HepG2 (cell line): ENCODE measurements around the gene GGCT. TPM values are rescaled to one million over a fixed set of nuclear protein-coding genes. Genes with fewer than 3 reads are reported as not detected.

Source experiments
- ADNP ChIP-seq: sonication (generic); formaldehyde crosslinking; IDR thresholded peaks from 2 replicates; pipeline ENCODE4 v1.4.0; 2020; ENCODE audit warnings: missing genetic modification reagents
- AKNA ChIP-seq: sonication (generic); formaldehyde crosslinking; IDR thresholded peaks from 2 replicates; pipeline ENCODE4 v1.4.0; 2020; ENCODE audit warnings: missing genetic modification reagents, borderline replicate concordance
- ASH2L ChIP-seq: fragments of 300-600, 200-600 bp; sonication (generic); IDR thresholded peaks from 2 replicates; pipeline ENCODE4 v1.7.0; 2017; ENCODE audit warnings: low read depth, mild to moderate bottlenecking, moderate library complexity, mixed read lengths, low read length; ENCODE audit not compliant: insufficient read length
- GATAD2A ChIP-seq: IDR thresholded peaks from 2 replicates; pipeline ENCODE4 v1.6.1; 2016
- MED1 ChIP-seq: sonication (generic); formaldehyde crosslinking; IDR thresholded peaks from 2 replicates; pipeline ENCODE4 v1.4.0; 2020; ENCODE audit warnings: missing genetic modification reagents
- NFE2L1 ChIP-seq: sonication (generic); formaldehyde crosslinking; IDR thresholded peaks from 2 replicates; pipeline ENCODE4 v1.4.0; 2020; ENCODE audit warnings: missing genetic modification reagents, mild to moderate bottlenecking, borderline replicate concordance
- POLR2A ChIP-seq, 2 experiments: IDR thresholded peaks; 2 replicates each; pipeline ENCODE4 v1.6.1; 2011; ENCODE audit warnings: low read depth in 2 of 2, low read length in 2 of 2, mild to moderate bottlenecking in 1 of 2, moderate library complexity in 1 of 2; ENCODE audit not compliant: insufficient read depth in 1 of 2
- PPARG ChIP-seq: conservative IDR thresholded peaks from 2 replicates; pipeline ENCODE4 v1.6.1; 2016; ENCODE audit warnings: missing biosample characterization, missing genetic modification reagents
- REPIN1 ChIP-seq: sonication (generic); formaldehyde crosslinking; IDR thresholded peaks from 2 replicates; pipeline ENCODE4 v1.8.0; 2022; ENCODE audit warnings: missing genetic modification reagents, low read depth, mild to moderate bottlenecking, borderline replicate concordance
- TEAD3 ChIP-seq: optimal IDR thresholded peaks from 2 replicates; pipeline ENCODE3; 2016; ENCODE audit warnings: borderline replicate concordance
- TRIM24 ChIP-seq: sonication (generic); formaldehyde crosslinking; IDR thresholded peaks from 2 replicates; pipeline ENCODE4 v1.8.0; 2022; ENCODE audit warnings: mild to moderate bottlenecking, missing genetic modification reagents
- ZHX2 ChIP-seq, 2 experiments: sonication (generic) in 1 of 2; formaldehyde crosslinking in 1 of 2; IDR thresholded peaks; 2 replicates each; pipeline versions ENCODE4 v1.6.1 to v1.9.0; 2014 to 2022; ENCODE audit warnings: antibody characterized with exemption in 1 of 2, borderline replicate concordance in 1 of 2, inconsistent platforms in 1 of 2, low read depth in 1 of 2, missing genetic modification reagents in 1 of 2
- ZNF564 ChIP-seq: sonication (generic); formaldehyde crosslinking; IDR thresholded peaks from 2 replicates; pipeline ENCODE4 v1.8.1; 2023; ENCODE audit warnings: mild to moderate bottlenecking, missing genetic modification reagents
- ZNF674 ChIP-seq: sonication (generic); formaldehyde crosslinking; IDR thresholded peaks from 2 replicates; pipeline ENCODE4 v1.5.0; 2020; ENCODE audit warnings: low read depth, mild to moderate bottlenecking, missing genetic modification reagents
- ZNF724P ChIP-seq: sonication (generic); formaldehyde crosslinking; IDR thresholded peaks from 2 replicates; pipeline ENCODE4 v1.8.0; 2022; ENCODE audit warnings: missing genetic modification reagents, borderline replicate concordance
- ZNF800 ChIP-seq: sonication (generic); formaldehyde crosslinking; IDR thresholded peaks from 2 replicates; pipeline ENCODE4 v1.4.0; 2020; ENCODE audit warnings: missing genetic modification reagents
- polyA plus RNA-seq, 8 experiments: library from polyadenylated mRNA; depleted of rRNA in 3 of 8; stranded (reverse) in 7 of 8; unstranded in 1 of 8; fragments of >200 nt; fragmentation: Illumina TruSeq in 4 of 8; extraction: Trizol in 4 of 8; gene quantifications; 2 replicates each; pipeline versions ENCODE4 v1.2.1 to v1.2.3, GENCODE V29; 2011 to 2016; ENCODE audit warnings: low read depth in 4 of 8, missing spikeins in 1 of 8, mixed read lengths in 1 of 8; ENCODE audit not compliant: insufficient read depth in 1 of 8
- total RNA-seq, 5 experiments: library from RNA; depleted of rRNA; stranded (reverse); fragments of >200 nt; fragmentation: Illumina TruSeq; extraction: Trizol; gene quantifications; 2 replicates each; pipeline ENCODE4 v1.2.3, GENCODE V29; 2016; ENCODE audit warnings: low read depth in 1 of 5

GGCT gene
- total and polyA plus RNA-seq, 2 of the 13 experiments (the other 11 are each of a cell fraction or from before 2014, with no cell fraction given): 19.5 to 78.3 TPM

GRCh38 chr7:30478349-30479201 lies 26.1 kb downstream of the GGCT start, which contains the start of gene NOD1 (continued):
- TF ChIP-seq NFE2L1 (no peak), TRIM24 (CRISPR knock-in tag) (no peak), TEAD3 (CRISPR knock-in tag) (peak; percentile 54), AKNA (no peak), ADNP (no peak), ZNF564 (CRISPR knock-in tag) (peak; percentile 78; the same call in 1 of the 2 replicates), PPARG (no peak), POLR2A (IDR thresholded peaks at IDR 0.05; ENCODE audit: insufficient read depth in 1 of 2, low read depth in 2 of 2, low read length in 2 of 2) (peak; percentile 56 to 57; a peak in 3 of 4 replicates), GATAD2A (CRISPR knock-in tag) (no peak), ZNF674 (CRISPR knock-in tag) (no peak), ZNF724P (CRISPR knock-in tag) (no peak), MED1 (CRISPR knock-in tag) (0 out of 2 replicates have a peak, but pooled peaks have one; percentile 55), ZNF800 (peak; percentile 94; the same call in 1 of the 2 replicates), REPIN1 (CRISPR knock-in tag) (no peak), ASH2L (peak; percentile 84), ZHX2 (IDR thresholded peaks at IDR 0.05; ENCODE audit: low read depth) (no peak), ZHX2 (CRISPR knock-in tag; IDR thresholded peaks at IDR 0.05; ENCODE audit: borderline replicate concordance) (no peak)
